ENCODE results near the gene TSPAN18. TPM values are rescaled to one million over a fixed set of nuclear protein-coding genes. Genes with fewer than 3 reads are reported as not detected.

TSPAN18 gene
- total and polyA plus RNA-seq, 2 of the 8 experiments (the other 6 are each of a cell fraction or from before 2014, with no cell fraction given), result 5.2 to 10.2 TPM

DNA sequence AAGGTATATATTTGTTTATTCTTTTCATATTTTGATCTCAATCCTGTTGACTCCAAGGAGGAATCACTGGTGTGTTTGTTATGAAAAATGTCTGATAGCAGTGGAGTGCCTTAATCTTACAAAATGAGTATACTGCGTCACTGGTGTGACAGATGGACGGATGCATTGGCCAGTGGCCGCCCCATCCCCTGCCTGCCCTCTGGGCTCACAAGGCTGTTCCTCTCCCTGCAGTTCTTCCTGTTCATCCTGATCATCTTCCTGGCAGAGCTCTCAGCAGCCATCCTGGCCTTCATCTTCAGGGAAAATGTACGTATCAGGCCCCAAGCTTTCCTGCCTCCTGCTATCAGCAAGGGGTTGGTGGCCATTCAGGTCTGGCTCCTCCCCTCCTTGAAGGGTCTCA, 191.0 kb downstream of the TSPAN18 start:
- no peak for FAIRE-seq
- CTCF ChIA-PET (ENCODE audit: partially characterized antibody), result interaction anchor here (5.7 kb wide), 1 partner anchor 186 kb away, joined by 26 read pairs; no protein-coding TSS in a partner anchor

More for the DNA sequence above, 191.0 kb downstream of the TSPAN18 start:
- Histone ChIP-seq H3K27ac (ENCODE audit: low read depth, low read length) (no peak overlapping the region), H4K5ac (ENCODE audit: insufficient read length, low read depth, low read length) (no peak overlapping the region), H3K9me3 (ENCODE audit: insufficient read depth in 2 of 2, low read depth in 1 of 2, low read length in 1 of 2) (no peaks in the 10 kb centered on the region), H4K8ac (ENCODE audit: extremely low read depth, insufficient read depth, low read length) (no peak overlapping the region), H3K56ac (replicated peaks; ENCODE audit: insufficient read length, low read depth, low read length) (no peak overlapping the region), H2AK5ac (ENCODE audit: low read depth, low read length) (no peak overlapping the region), H3K4me3 (ENCODE audit: extremely low read depth in 1 of 4, insufficient read depth in 2 of 4, low read depth in 3 of 4, low read length in 4 of 4) (no peak overlapping the region), H3K9ac (replicated peaks in 1 of 4; ENCODE audit: extremely low read depth in 1 of 4, low read depth in 3 of 4, low read length in 3 of 4) (no peak overlapping the region), H3K79me1 (ENCODE audit: low read depth, low read length) (no peaks in the 10 kb centered on the region), H3K18ac (ENCODE audit: extremely low read depth, low read length) (no peak overlapping the region), H2AFZ (ENCODE audit: low read length) (no peak overlapping the region), H2BK20ac (ENCODE audit: low read length) (no peak overlapping the region), H3K23ac (ENCODE audit: insufficient read length) (no peak overlapping the region), H3K36me3 (ENCODE audit: control insufficient read depth in 2 of 4, insufficient read depth in 4 of 4, low read length in 3 of 4) (no peaks in the 10 kb centered on the region), H3K79me2 (ENCODE audit: control insufficient read depth in 1 of 2, insufficient read depth in 2 of 2, low read length in 2 of 2) (0 out of 4 replicates have a peak, but pooled peaks cover 0 to under 1% of the 10 kb centered on the region in 2 experiments), H3K4ac (replicated peaks; ENCODE audit: insufficient read length, low read depth, low read length) (no peak overlapping the region), H3K14ac (ENCODE audit: insufficient read length) (no peak overlapping the region), H3K4me1 (replicated peaks in 1 of 4; ENCODE audit: control insufficient read depth in 3 of 4, insufficient read depth in 4 of 4, low read length in 3 of 4) (peaks cover 0 to 10% (median 0%) of the 10 kb centered on the region in 4 experiments; a peak in 2 of 7 replicates), H3K27me3 (replicated peaks in 1 of 4; ENCODE audit: control insufficient read depth in 3 of 4, extremely low read depth in 1 of 4, insufficient read depth in 3 of 4, low read length in 3 of 4) (no peaks in the 10 kb centered on the region; a peak in 1 of 7 replicates), H3K4me2 (ENCODE audit: insufficient read depth in 1 of 2, low read depth in 2 of 2, low read length in 2 of 2) (no peak overlapping the region), H4K20me1 (replicated peaks in 1 of 2; ENCODE audit: control insufficient read depth in 1 of 2, insufficient read depth in 2 of 2, low read length in 2 of 2) (no peaks in the 10 kb centered on the region), H2BK120ac (replicated peaks; ENCODE audit: low read depth, low read length) (no peak overlapping the region), H4K91ac (replicated peaks; ENCODE audit: insufficient read length, low read length) (no peak overlapping the region), H2BK12ac (ENCODE audit: low read depth, low read length) (no peak overlapping the region), H2BK5ac (ENCODE audit: low read depth, low read length) (no peak overlapping the region), H2BK15ac (ENCODE audit: low read length) (no peak overlapping the region), H3K23me2 (ENCODE audit: low read depth, low read length) (no peaks in the 10 kb centered on the region)
- POLR2A ChIA-PET (ENCODE audit: partially characterized antibody), result interaction anchor here (2.9 kb wide), 1 partner anchor 14 kb away, joined by 6 read pairs; no protein-coding TSS in a partner anchor
- no peak for TF ChIP-seq SP1 (IDR thresholded peaks at IDR 0.05; ENCODE audit: low read depth, low read length)
- no peak for TF ChIP-seq SP2 (IDR thresholded peaks at IDR 0.05; ENCODE audit: low read length)
- no peak for TF ChIP-seq GTF2F1 (IDR thresholded peaks at IDR 0.05; ENCODE audit: borderline replicate concordance, low read depth, low read length)
- 92% methylated on average over 4 of the region's 4 CpGs; no CpG with 5 or more reads in 1 of the 2 experiments for WGBS, 2 experiments (ENCODE audit: extremely low coverage in 1 of 2, insufficient coverage in 1 of 2, insufficient read length in 1 of 2, insufficient replicate concordance in 2 of 2, low coverage in 1 of 2, low lambda C conversion rate in 2 of 2, missing lambda C conversion rate in 1 of 2)
- DNase-seq (ENCODE audit: low read depth in 1 of 2, low spot score in 2 of 2), result no peak
